VCaP (cell line): ENCODE results near the gene EFNA5.
"Not testable (repeated sequence)": the region's sequence is repeated elsewhere in the genome, so short reads cannot be mapped to it uniquely, and the experiment has no call there.

Source experiments
- H3K27ac ChIP-seq: fragments of 450-650 bp; 2 replicates; pipeline ENCODE4 v1.5.1; 2017
- TF ChIP-seq, protein P1 (sequence below): fragments of 450-650 bp; conservative IDR thresholded peaks from 2 replicates; pipeline ENCODE4 v1.5.1; 2017; ENCODE audit warnings: mild to moderate bottlenecking, moderate library complexity

The EFNA5 gene

DNA sequence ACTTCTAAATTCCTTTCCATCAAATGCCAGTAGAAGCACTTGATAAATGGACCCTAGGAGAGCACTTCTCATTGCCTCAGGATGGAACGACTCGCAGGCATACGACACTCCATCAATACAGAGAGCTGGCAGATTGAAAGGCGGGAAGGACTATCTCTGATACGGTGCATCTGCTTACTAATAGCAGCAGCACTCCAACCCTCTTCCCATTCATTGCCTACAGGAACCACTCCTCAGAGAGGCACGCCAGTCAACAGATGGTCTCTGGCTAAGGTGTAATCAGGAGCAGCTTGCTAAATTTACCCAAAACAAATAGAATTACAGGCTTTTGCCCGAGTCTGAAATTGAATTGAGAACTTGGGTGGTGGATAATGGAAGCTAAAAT is 168.1 kb downstream of the EFNA5 start:
- H3K27ac ChIP-seq = no peak overlapping the region

DNA sequence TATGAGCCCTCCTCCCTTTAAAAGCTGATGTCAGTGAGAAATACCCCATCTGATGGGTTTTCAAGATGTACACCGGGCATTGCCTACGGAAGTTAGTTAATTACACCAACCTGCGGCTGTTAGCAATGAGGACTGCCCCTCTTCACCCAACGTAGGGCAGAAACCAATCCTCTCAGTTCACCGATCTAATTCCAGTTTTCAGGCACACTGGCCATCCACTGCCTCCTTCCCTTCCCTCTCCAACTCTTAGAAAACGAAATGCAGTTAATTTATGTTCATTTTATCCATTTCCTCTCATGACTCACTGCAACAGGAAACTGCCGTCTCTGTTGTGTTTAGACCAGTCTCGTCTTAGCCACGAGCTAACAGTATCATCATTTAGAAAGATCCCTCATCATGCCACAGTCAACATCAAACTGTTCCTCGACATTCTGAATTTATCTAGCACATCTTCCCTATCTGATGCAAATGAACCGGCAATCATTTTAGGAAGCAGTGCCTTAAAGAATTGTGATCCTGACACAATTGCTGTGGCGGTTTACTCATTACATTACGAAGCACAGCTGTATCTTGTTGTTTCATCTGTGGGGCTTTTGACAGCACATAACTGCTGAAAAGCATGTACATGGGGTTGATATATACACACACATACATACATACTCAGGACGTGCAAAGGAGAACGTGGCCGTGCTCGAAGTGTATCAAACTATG is 168.6 kb downstream of the EFNA5 start:
- no peak overlapping the region for H3K27ac ChIP-seq

More for the DNA sequence above, 168.1 kb downstream of the EFNA5 start:
- TF ChIP-seq, protein P1, sequence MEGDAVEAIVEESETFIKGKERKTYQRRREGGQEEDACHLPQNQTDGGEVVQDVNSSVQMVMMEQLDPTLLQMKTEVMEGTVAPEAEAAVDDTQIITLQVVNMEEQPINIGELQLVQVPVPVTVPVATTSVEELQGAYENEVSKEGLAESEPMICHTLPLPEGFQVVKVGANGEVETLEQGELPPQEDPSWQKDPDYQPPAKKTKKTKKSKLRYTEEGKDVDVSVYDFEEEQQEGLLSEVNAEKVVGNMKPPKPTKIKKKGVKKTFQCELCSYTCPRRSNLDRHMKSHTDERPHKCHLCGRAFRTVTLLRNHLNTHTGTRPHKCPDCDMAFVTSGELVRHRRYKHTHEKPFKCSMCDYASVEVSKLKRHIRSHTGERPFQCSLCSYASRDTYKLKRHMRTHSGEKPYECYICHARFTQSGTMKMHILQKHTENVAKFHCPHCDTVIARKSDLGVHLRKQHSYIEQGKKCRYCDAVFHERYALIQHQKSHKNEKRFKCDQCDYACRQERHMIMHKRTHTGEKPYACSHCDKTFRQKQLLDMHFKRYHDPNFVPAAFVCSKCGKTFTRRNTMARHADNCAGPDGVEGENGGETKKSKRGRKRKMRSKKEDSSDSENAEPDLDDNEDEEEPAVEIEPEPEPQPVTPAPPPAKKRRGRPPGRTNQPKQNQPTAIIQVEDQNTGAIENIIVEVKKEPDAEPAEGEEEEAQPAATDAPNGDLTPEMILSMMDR = no peak

DNA sequence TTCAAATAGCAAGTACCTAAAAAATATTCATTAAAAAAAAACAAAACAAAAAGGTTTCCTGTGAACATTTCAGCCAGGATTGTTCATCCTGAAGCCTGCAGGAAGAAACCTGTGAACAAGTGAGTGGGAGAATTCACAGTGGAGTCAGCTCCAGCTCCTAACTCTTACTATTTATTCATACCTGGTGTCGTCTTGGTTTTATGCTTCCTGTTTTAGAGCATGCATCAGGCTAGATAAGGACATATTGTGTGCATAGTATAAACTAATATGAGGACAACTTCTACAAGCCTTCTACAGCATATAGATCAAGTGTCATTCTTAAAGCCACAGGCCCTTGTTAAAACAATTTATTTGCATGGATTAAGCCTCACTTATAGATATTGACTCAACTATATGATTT is 169.9 kb downstream of the EFNA5 start:
- peak overlapping the region; percentile 38 for H3K27ac ChIP-seq
- TF ChIP-seq, protein P1 = no peak

More for the DNA sequence above, 168.6 kb downstream of the EFNA5 start:
- TF ChIP-seq, protein P1 = no peak

DNA sequence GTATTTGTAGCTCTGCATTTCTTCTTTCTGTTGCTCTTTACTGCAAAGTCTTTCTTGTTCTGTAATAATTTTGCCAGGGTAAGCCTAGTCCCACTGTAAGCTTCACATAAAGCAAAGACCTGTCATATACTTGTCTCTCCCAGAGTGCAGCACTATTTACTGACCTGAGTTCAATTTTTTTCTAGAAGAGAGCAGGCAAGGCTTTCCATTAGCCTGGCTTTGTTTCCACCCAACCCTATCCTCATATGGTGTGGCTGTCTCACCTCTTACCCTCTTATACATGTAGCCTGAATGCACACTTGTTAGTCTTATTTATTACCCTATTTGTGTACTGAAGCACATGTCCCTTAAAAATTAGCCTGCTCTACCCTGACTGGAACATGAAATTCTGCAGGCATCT is 170.4 kb downstream of the EFNA5 start:
- TF ChIP-seq, protein P1 = no peak
- H3K27ac ChIP-seq = peak overlapping the region; percentile 38

DNA sequence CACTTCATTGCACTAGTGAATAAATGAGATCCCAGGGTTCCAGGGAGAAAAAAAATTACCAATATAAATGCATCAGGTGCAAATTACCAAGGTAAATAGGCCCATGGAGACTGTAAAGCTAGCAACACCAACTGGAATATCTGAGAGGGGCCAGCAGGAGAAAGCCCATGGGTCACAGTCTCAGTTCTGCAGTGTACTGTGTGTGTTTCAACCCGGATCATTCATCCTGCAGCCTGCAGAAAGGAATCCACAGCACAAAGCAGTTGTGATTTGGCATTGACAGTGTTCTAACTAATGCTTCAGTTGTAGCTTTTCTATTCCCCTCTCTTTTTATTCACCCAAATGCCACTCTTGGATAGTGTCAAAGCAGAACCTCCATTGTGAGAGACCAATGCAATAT is 171.0 kb downstream of the EFNA5 start:
- TF ChIP-seq, protein P1 = no peak
- H3K27ac ChIP-seq = peak overlapping the region; percentile 38

DNA sequence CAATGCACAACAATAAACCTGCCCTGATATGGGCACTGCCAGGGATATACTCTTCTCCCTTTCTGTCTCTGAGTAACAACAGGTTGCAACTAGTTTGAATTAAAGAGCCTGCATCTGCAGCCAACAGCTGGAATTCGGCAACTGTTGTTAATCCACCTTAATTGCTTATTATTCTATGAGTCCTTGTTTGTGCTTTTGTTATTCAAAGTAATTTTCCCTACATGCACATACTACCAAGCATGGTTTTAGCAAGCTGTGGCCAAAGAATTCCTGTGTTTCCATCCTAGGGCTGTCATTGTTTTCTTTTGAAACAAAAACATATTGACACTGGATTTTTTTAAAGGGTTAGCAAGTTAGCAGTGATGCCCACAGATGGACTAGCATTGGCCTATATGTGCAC is 171.5 kb downstream of the EFNA5 start:
- H3K27ac ChIP-seq = no peak overlapping the region
- TF ChIP-seq, protein P1 = no peak

DNA sequence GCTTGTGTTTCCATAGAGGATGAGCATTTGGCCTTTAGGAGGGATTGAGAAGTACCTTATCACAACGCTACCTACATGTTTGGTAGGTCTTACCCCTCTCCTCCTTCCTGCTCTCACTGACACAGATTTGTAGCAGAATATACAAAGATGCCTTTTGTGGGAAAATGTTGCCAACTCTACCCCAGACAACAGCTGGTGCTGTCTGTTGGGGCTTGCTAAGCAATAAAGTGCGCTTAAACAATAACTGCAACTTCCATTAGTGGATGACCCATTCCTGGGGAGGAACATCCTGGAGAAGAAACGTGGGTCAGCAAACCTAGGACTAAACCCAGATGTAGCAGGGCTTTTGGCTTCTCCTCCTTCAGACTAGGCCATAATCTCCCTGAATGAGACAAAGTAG is 174.3 kb downstream of the EFNA5 start:
- TF ChIP-seq, protein P1 = no peak

DNA sequence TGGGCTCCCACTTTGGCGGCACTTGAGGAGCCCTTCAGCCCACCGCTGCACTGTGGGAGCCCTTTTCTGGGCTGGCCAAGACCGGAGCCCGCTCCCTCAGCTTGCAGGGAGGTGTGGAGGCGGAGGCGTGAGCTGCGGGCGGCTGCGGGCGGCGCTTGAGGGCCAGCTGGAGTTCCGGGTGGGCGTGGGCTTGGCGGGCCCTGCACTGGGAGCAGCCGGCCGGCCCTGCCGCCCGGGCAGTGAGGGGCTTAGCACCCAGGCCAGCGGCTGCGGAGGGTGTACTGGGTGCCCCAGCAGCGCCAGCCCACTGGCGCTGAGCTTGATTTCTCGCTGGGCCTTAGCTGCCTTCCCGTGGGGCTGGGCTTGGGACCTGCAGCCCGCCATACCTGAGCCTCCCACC is 176.6 kb downstream of the EFNA5 start:
- not testable (repeated sequence) for H3K27ac ChIP-seq

More for the DNA sequence above, 174.3 kb downstream of the EFNA5 start:
- H3K27ac ChIP-seq = no peak overlapping the region
